ENCODE results near the gene UBE2F. TPM values are rescaled to one million over a fixed set of nuclear protein-coding genes. Genes with fewer than 3 reads are reported as not detected.

The UBE2F gene
- total and polyA plus RNA-seq, 2 of the 4 experiments (the other 2 are of a cell fraction), result 44.6 to 59.8 TPM

GRCh38 chr2:238042090-238042489, 75.3 kb downstream of the UBE2F start:
- CTCF ChIA-PET, result no interaction called here
- WGBS, 2 experiments (ENCODE audit: extremely low coverage in 2 of 2, insufficient read length in 1 of 2), result 100% methylated on average over 4 of the region's 5 CpGs; no CpG with 5 or more reads in 1 of the 2 experiments

More at GRCh38 chr2:238042090-238042489, 75.3 kb downstream of the UBE2F start:
- H3K14ac ChIP-seq (replicated peaks; ENCODE audit: low read depth, low read length), result no peak overlapping the region
- DNase-seq, result no peak
- no peak for ATAC-seq (ENCODE audit: low read depth)
- in situ Hi-C loops (cut with MboI; ENCODE audit: low sequenced_read_pairs), result no loop called here
- H3K18ac ChIP-seq (ENCODE audit: low read depth, low read length), result no peak overlapping the region
- H4K8ac ChIP-seq (ENCODE audit: low read depth in 2 of 2, low read length in 2 of 2), result no peak overlapping the region
- no peak overlapping the region for H2AK9ac ChIP-seq (replicated peaks; ENCODE audit: low read depth, low read length, poor library complexity)
- POLR2A ChIA-PET (ENCODE audit: unreplicated experiment), result no interaction called here
- TF ChIP-seq FOS (IDR thresholded peaks at IDR 0.05; ENCODE audit: low read depth, low read length), result no peak
- TF ChIP-seq, protein P1, sequence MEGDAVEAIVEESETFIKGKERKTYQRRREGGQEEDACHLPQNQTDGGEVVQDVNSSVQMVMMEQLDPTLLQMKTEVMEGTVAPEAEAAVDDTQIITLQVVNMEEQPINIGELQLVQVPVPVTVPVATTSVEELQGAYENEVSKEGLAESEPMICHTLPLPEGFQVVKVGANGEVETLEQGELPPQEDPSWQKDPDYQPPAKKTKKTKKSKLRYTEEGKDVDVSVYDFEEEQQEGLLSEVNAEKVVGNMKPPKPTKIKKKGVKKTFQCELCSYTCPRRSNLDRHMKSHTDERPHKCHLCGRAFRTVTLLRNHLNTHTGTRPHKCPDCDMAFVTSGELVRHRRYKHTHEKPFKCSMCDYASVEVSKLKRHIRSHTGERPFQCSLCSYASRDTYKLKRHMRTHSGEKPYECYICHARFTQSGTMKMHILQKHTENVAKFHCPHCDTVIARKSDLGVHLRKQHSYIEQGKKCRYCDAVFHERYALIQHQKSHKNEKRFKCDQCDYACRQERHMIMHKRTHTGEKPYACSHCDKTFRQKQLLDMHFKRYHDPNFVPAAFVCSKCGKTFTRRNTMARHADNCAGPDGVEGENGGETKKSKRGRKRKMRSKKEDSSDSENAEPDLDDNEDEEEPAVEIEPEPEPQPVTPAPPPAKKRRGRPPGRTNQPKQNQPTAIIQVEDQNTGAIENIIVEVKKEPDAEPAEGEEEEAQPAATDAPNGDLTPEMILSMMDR (conservative IDR thresholded peaks at IDR 0.05; ENCODE audit: low read depth, low read length), result no peak
- TF ChIP-seq CHD1 (IDR thresholded peaks at IDR 0.05; ENCODE audit: low read depth, low read length), result no peak
- no peak for TF ChIP-seq CEBPB (IDR thresholded peaks at IDR 0.05; ENCODE audit: low read depth, low read length)
- TF ChIP-seq RAD21 (IDR thresholded peaks at IDR 0.05; ENCODE audit: low read length), result no peak
- TF ChIP-seq MAFK (IDR thresholded peaks at IDR 0.05; ENCODE audit: low read depth, low read length), result no peak
- TF ChIP-seq RCOR1 (IDR thresholded peaks at IDR 0.05; ENCODE audit: insufficient replicate concordance, low read length), result no peak
- no peak overlapping the region for H3K27ac ChIP-seq (ENCODE audit: insufficient read depth, low read length)
- H4K5ac ChIP-seq (ENCODE audit: low read depth, low read length), result no peak overlapping the region
- no peaks in the 10 kb centered on the region for H3K9me3 ChIP-seq (ENCODE audit: control insufficient read depth, insufficient read depth, low read length)
- dilution Hi-C loops (cut with HindIII; ENCODE audit: low sequenced_read_pairs, unreplicated experiment), result no loop called here
- no peak overlapping the region for H2AFZ ChIP-seq (replicated peaks; ENCODE audit: low read length, poor library complexity)
- no peak overlapping the region for H3K4me3 ChIP-seq (ENCODE audit: insufficient read depth, low read depth, low read length)
- no TSS peak for BruUV-seq (replicated peaks)
- H2BK5ac ChIP-seq (ENCODE audit: low read depth, low read length, poor library complexity, severe bottlenecking), result no peak overlapping the region
- no peak overlapping the region for H3K56ac ChIP-seq (ENCODE audit: extremely low read depth, insufficient read depth, low read length)
- H2AK5ac ChIP-seq (ENCODE audit: low read depth, low read length), result no peak overlapping the region
- no peak overlapping the region for H3K4me2 ChIP-seq (ENCODE audit: low read depth, low read length)
- H3K4me1 ChIP-seq (ENCODE audit: control insufficient read depth, insufficient read depth, low read length), result no peaks in the 10 kb centered on the region
- no peak overlapping the region for H2BK120ac ChIP-seq (ENCODE audit: low read depth, low read length)
- H4K91ac ChIP-seq (ENCODE audit: insufficient read depth, low read depth, low read length), result no peak overlapping the region
- no peaks in the 10 kb centered on the region for H3K27me3 ChIP-seq (ENCODE audit: control insufficient read depth, insufficient read depth, low read length)
- peaks cover 0 to 3% of the 10 kb centered on the region in 2 experiments; a peak in 2 of 4 replicates for H3K79me1 ChIP-seq (ENCODE audit: low read depth in 1 of 2, low read length in 2 of 2)
- no peak overlapping the region for H3K23ac ChIP-seq (ENCODE audit: low read depth, low read length)
- intact Hi-C loops (cut with micrococcal nuclease), result no loop called here
- H3K9me1 ChIP-seq (ENCODE audit: insufficient read depth, low read length), result peaks cover 5% of the 10 kb centered on the region
- H3K36me3 ChIP-seq (ENCODE audit: control insufficient read depth, insufficient read depth, low read length), result peaks cover 46% of the 10 kb centered on the region
- no peak overlapping the region for H3K4ac ChIP-seq (ENCODE audit: low read depth, low read length)
- H3K9ac ChIP-seq (ENCODE audit: low read depth, low read length), result no peak overlapping the region
- no peaks in the 10 kb centered on the region for H4K20me1 ChIP-seq (ENCODE audit: insufficient read depth, low read length)
- no peak overlapping the region for H2BK20ac ChIP-seq (ENCODE audit: low read depth, low read length)
- no peak overlapping the region for H2BK15ac ChIP-seq (ENCODE audit: low read depth, low read length)
